HG03280 (cell line): ENCODE results near the gene CDT1.

Experiments
- ATAC-seq: cut with Tn5 transposase; IDR thresholded peaks from one replicate; pipeline ENCODE4 v1.9.1; 2021; ENCODE audit warnings: mild to moderate bottlenecking, moderate library complexity; ENCODE audit not compliant: unreplicated experiment

Gene CDT1

GRCh38 chr16:88803264-88803987 is at the start of gene CDT1:
CDT1 (plus strand) TSS chr16:88803789; CDS start chr16:88803832, 43 bp downstream.
- peak; percentile 57 for ATAC-seq

DNA sequence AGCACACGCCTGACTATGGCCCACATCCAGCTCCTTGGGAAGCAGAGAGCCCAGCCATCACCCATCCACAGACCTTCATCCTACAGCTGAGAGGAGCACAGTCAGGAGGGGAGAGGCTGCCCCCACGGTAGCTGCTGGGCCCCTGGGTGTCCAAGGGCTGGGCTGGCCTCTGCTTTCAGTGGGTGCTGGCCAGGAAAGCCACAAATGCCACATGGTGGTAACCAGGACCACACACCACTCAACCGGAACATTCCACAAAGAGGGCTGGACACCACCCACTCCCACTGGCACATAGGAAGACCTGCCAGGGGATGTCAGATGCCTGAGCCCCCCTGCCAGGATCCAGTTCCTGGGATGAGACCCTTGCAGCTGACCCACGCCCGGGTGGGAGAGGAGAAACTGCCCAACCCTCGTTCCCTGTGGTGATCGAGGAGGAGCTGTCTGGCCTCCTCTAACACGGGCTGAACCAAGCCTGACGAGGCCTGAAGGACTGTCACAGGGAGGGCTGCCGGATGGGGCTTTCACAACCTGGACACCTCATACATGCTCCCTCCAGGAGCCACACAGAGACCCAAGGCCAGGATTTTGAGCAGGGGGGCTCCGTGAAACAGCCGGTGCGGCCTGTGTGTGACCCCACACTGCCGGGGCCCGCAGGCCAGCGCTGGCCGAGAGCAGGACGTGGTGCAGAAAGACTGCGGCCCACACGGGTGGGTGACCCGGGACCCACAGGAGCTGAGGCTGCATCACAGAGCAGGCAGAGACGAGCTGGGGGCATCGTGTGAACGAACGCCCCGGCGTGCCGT is 49.3 kb upstream of the CDT1 start:
- no peak for ATAC-seq

- no peak for ATAC-seq
Observed at GRCh38 chr16:88754912-88755744, 48.5 kb upstream of the CDT1 start.

DNA sequence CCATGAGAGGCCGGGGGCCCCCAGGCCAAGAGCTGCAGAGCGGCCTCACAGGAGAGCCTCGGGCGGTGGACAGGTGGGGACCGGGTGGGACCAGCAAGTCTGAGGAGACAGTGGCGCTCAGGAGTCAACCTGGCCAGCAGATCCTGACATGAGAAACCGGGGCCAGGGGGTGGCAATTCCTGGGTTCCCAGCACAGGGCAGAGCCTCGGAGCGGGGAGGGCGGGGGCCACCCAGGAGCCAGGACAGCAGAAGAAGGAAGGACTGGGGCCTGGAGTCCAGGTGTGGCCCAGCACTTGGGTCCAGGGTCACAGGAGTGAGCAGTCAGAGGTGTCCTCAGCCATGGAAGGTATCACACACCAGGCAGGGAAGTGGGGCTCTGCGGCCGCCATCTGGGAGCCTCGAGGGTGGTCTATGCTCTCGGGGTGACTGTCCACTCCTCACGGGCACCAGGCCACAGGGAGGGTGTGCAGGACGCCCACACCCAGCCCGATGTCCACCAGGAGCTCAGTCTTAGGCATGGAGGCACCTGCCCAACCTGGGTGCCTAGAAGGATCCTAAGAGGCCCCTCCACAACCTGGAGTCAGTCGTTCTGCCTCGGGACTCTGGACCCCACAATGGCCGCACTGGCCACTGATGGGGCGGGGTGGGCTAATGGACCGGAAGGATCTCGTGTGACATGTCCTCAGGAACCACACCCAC is 47.7 kb upstream of the CDT1 start:
- ATAC-seq = no peak

DNA sequence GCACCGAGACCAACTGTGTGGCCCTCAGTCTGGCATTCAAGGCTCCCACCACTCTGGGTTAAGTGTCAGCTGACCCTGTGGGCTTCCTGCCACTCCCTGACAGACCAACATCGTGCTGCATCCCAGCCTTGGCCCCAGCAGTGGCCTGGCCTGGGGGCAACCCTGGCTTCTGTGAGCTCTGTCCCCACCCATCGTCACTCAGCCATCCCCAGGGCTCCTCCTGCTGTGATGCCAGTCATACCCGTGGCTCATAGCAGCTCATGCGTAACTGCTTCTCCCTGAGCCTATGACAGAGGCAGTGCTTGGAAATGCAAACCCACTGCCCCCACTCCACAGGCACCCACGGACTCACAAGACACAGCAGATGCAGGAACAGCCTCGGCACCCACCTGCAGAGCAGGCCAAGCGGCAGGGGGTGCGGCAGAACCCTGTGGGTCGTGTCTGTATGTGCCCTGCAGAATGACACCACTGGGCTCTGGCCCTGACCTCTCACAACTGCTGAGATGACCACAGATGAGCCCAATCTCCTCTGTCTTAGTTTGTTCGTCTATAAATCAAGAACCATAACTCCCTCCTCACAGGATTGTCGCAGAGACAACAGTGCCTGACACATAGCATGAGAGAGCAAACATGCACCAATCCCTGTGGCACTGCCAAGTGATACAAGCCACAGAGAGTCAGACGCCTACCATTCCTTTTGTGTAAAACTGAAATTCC is 45.2 kb upstream of the CDT1 start:
- no peak for ATAC-seq

- no peak for ATAC-seq
Observed at GRCh38 chr16:88758944-88759244, 44.7 kb upstream of the CDT1 start.

GRCh38 chr16:88759245-88759975 is 44.2 kb upstream of the CDT1 start:
- ATAC-seq = no peak

GRCh38 chr16:88759976-88760350 is 43.6 kb upstream of the CDT1 start:
- no peak for ATAC-seq

- no peak for ATAC-seq
Observed at GRCh38 chr16:88760424-88761142, 43.0 kb upstream of the CDT1 start.

- no peak for ATAC-seq
Observed at GRCh38 chr16:88761143-88761534, 42.5 kb upstream of the CDT1 start.

GRCh38 chr16:88761830-88762229 is 41.8 kb upstream of the CDT1 start:
- ATAC-seq = no peak

- no peak for ATAC-seq
Observed at GRCh38 chr16:88762258-88762870, 41.2 kb upstream of the CDT1 start.

- ATAC-seq = no peak
Observed at GRCh38 chr16:88762941-88763340, 40.6 kb upstream of the CDT1 start.

GRCh38 chr16:88763502-88764053 is 40.0 kb upstream of the CDT1 start:
- no peak for ATAC-seq

DNA sequence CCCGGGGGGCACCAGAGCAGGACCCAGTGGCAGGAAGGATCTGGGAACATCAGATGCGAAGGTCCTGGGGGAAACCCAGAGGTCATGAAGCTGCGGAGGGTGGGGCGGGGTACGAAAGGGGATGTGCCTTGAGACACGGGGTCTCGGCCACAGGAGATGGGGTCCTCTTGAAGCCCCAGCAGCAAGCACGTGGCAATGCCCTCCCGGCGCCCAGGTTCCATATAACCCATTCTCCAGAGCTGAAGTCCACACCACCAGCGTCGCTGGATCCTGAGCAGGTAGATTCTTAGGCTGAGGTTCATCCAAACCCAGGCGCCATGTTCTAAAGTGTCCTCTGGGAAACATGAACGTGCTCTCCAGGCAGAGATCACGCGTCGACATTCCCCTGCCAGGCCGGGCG is 39.5 kb upstream of the CDT1 start:
- no peak for ATAC-seq

DNA sequence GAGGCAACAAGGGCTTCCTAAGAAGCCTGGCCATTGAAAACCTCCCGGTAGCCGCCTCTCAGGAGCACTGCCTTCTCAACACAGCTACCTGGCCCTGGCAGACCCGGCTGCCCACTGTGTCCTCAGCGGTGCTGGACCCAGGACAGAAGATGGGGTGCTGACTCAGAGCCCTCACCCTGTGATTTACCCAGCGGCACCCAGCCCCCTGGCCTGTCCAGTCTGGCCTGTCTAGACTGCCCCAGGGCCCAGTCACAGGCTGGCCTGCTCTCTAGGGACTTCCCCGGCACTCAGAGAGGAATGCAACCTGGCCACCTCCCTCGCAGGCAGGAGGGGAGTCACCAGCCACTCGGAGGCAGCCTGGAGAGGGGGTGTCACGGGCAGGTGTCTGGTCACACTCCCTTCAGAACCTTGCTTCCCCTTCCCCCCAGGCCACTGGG is 38.7 kb upstream of the CDT1 start:
- no peak for ATAC-seq

GRCh38 chr16:88766975-88767374 is 36.6 kb upstream of the CDT1 start:
- ATAC-seq = no peak

DNA sequence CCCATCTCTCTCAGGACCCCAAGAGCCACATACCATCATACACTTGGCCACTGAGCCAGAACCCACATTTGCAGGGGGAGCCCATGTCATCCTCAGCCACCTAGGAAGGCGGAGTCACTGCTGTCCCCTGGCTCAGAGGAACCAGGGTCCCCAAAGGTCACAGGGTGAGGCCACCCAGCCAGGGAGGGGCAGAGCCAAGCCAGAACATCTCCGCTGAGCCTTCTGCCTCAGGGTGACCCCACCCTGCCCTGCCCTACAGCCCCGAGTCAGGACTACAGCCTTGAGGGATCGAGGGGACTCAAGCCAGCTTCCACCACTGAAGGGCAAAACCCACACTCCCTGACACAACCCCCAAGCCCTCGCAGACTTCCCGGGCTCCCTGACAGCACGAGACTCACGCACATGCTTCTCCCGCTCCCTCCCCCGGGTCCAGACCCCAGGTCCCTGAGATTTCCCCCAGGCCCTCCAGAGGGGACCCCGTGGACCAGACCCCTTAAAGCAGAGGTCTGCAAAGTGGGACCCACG is 36.0 kb upstream of the CDT1 start:
- no peak for ATAC-seq
